GM20431 (cell line): ENCODE data around the gene PLSCR3.
"Not testable (repeated sequence)": the region's sequence is repeated elsewhere in the genome, so short reads cannot be mapped to it uniquely, and the experiment has no call there.

Experiments used
- in situ Hi-C: fragments of 300-500 bp; cut with MseI, MboI; formaldehyde crosslinking; loops from one replicate; pipeline ENCODE4 v1.15.0; 2020; ENCODE audit warnings: low sequenced_read_pairs; ENCODE audit not compliant: unreplicated experiment

Gene PLSCR3

DNA sequence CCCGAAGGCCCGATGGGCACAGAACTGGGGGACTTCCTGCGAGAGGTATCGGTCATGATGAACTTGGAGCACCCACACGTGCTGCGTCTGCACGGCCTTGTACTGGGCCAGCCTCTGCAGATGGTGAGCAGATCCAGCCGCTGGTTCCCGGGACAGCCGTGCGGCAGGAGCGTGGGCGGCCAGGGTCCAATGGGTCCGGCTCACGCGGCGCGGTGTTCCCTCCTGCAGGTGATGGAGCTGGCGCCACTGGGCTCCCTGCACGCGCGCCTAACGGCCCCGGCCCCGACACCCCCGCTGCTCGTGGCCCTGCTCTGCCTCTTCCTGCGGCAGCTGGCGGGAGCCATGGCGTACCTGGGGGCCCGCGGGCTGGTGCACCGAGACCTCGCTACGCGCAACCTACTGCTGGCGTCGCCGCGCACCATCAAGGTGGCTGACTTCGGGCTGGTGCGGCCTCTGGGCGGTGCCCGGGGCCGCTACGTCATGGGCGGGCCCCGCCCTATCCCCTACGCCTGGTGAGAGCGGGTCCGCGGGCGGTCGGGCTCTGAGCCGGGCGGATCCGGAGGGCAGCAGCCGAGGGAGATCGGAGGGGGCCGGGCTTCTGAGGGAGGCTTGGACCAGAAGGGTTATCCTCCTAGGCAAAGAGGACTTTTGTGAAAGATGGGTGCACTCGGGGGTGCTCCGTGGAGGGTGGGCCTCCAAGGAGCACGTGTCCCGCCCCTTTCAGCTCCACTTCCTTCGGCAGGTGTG, 10.4 kb downstream of the PLSCR3 start:
- in situ Hi-C loops = no loop called here

DNA sequence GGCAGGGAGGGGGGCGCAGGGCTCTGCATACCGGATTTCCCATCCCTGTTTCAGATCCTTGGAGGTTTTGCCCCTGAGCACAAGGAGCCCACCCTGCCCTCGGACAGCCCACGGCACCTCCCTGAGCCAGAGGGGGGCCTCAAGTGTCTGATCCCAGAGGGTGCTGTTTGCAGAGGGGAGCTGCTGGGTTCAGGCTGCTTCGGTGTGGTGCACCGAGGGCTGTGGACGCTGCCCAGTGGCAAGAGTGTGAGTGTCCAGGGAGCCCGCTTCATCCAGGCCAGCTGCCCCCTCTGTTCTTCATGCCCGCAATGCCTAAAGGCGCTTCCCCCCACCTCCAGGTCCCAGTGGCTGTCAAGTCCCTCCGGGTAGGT, 11.0 kb downstream of the PLSCR3 start:
- in situ Hi-C loops = no loop called here

DNA sequence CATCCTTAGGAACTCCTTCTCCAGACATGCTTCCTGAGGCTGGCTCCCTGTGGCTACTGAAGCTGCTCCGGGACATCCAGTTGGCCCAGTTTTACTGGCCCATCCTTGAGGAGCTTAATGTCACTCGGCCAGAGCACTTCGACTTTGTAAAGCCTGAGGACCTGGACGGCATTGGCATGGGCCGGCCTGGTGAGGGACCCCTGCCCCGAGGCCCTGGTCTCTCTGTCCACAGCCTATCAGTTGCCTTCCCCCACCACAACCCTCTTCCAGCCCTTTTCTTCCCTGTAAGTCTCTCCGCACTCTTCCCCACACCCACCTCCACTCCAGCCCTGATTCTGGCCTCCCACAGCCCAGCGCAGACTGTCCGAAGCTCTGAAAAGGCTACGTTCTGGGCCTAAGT, 11.4 kb downstream of the PLSCR3 start:
- in situ Hi-C loops = no loop called here

DNA sequence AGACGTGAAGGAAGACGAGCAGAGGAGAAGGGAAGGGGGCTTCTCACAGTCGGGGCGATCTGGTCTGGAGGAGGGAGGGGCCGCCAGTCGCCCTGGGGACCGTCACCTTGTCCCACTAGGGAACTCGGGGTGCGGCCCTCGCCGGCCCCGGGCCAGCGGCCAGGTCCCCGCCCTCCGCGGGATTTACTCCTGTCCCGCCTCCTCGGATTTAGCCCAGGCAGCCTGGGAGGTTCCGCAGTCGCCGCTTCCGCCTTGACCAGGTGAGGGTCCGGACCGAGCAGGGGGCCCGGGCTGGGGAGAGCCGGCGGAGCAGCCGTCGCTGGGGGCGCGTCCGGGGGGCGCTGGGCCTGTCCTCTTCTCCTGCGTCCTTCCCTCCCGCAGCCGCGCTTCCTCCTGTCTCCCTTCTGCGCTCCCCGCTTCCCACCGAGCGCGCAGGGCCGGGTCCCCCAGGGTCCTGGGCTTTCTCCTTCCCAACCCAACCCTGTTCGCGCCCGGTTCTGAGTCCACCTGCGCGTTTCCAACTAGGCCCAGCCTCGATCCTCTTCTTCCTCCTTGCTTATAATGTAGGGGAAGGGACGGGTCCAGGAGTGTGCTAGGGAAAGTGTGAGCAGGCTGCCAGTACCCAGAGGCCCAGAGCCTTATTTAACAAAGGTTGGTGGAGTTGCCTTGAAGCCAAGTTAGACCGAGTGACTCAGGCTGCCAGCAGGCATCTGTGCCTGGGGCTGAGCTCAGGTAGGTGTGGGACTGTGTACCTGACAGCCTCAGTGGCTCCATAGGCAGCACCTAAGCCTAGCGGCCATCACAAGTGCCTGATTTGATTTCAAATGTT, 13.3 kb downstream of the PLSCR3 start, which contains the start of gene TNK1:
Gene TNK1 (plus strand): TSS at position 235 of the 829 bp plus-strand sequence. CDS start 1,838 bp downstream, outside the sequence.
- in situ Hi-C loops = no loop called here

DNA sequence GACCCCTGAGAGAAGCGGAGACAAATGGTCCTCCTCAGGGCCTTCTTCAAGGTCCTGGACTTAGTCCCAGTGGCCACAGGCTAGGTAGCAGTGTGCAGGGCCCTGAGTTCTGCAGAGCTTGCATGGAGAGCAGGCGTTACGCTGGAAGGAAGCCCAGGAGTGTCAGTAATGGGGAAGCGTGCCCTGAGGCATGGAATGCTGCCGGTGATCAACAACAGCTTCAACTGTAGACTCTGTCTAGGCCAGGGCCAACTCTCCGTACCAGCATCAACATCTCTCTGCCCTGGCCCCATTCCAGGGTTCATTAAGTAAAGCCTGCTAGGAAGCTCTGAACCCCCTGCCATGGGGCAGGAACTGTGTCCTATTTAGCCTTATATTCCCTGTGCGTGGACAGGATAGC, 14.0 kb downstream of the PLSCR3 start:
- in situ Hi-C loops = no loop called here

DNA sequence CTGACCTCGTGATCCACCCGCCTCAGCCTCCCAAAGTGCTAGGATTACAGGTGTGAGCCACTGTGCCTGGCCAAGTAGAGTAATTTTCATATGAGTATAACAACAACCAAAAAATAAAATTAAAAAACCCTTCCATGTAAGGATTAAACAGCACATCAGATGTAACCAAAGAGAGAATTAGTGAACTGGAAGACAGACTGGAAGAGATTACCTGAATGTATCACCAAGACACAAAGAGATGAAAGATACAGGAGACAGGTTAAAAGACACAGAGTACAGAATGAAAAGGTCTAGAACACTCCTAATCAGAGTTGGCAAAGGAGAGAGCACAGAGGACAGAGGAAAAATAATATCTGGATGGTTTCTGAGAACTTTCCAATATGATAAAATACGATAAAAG, 15.2 kb downstream of the PLSCR3 start:
- in situ Hi-C loops = no loop called here

DNA sequence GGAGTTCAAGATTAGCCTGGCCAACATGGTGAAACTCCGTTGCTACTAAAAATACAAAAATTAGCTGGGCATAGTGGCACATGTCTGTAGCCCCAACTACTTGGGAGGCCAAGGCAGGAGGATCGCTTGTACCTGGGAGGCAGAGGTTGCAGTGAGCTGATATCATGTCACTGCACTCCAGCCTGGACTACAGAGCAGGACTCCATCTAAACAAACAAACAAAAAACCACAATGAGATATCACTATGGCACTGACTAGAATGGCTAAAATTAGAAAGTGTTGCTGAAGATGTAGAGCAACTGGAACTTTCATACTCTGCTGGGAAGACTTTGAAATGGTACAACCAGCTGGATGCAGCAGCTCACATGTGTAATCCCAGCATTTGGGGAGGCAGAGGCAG, 20.0 kb downstream of the PLSCR3 start:
- in situ Hi-C loops = no loop called here

DNA sequence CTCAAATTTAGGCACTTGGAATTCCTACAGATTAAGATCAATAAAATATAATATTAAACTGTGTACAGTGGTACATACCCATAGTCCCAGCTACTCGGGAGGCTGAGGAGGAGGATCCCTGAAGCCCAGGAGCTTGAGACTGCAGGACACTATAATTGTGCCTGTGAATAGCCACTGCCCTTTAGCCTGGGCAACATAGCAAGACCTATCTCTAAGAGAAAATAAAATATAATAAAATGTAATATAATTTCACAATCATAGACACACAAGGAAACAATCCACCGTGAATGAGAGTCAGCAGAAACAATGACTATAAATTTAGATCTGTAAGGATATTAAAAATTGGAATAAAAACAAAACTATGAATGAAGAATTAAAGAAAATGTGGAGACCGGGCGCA, 23.5 kb downstream of the PLSCR3 start:
- in situ Hi-C loops = no loop called here

DNA sequence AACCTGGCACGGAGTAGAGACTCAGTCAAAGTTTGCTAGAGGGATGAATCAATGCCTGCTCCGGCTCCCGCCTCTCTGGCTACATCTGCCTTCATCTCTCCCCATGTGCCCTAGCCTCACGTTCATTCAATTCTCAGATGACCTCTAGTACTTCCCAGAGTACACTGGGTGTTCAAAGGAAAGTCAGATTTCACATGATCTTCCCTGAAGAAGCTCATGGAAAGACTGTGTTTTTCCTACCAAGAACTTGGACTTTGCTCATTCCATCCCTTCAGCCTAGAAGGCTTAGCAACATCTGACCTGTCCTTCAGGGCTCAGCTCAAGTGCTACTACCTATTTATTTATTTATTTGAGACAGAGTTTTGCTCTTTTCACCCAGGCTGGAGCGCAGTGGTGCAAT, 24.5 kb downstream of the PLSCR3 start:
- in situ Hi-C loops = no loop called here

DNA sequence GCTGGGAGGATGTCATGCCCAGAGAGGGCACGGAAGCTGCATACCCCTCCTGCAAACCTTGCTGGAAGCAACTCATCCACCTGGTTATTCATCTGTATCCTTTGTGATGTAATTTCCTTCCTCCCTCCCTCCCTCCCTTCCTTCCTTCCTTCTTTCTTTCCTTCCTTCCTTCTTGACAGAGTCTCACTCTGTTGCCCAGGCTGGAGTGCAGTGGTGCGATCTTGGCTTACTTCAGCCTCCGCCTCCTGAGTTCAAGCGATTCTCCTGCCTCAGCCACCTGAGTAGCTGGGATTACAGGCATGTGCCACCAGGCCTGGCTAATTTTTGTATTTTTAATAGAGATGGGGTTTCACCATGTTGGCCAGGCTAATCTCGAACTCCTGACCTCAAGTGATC, 25.7 kb downstream of the PLSCR3 start:
- in situ Hi-C loops = not testable (repeated sequence)

DNA sequence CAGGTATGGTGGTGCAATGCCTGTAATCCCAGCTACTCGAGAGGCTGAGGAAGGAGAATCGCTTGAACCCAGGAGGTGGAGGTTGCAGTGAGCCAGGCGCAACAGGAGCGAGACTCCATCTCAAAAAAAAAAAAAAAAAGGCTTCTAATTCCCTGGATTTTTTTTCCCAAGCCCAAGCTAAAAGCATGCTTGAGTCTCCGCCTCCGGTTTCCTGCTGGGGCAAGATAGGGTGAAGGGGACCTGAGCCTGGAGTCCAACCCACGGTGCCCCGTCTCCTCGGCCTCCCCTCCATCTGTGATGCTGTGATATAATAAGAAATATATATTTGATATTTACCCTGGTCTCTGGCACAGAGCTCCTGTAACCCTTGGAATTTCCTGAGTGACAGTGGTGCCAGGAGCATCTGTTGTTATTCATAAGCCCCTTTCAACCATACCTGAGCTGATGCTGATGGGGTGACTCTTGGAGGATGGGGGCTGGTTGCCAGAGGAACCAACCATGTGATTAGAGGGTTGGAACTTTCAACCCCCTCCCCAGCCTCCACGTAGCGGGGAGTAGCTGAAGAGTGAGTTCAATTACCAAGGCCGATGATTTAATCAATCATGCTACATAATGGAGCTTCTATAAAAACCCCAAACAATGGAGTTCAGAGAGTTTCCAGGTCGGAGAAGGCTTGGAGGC, 26.3 kb downstream of the PLSCR3 start:
- in situ Hi-C loops = no loop called here

DNA sequence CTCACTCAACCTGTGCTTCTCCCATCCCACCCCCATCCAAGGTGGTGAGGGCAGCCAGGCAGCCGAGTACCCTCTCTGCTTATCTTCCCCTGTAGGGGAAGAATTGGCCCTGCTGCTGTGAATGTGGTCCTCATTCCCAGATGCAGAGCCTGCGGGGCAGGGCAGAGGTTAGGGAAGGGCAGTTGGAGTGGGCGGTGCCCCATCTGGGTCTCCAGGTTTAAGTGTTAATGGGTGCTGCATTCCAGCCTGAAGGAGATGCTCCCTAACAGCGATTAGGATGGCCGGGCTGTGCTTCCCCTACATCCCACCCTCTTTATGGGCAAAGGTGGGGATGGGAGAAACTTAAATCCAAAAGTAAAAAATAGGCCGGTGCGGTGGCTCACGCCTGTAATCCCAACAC, 27.2 kb downstream of the PLSCR3 start:
- in situ Hi-C loops = no loop called here

DNA sequence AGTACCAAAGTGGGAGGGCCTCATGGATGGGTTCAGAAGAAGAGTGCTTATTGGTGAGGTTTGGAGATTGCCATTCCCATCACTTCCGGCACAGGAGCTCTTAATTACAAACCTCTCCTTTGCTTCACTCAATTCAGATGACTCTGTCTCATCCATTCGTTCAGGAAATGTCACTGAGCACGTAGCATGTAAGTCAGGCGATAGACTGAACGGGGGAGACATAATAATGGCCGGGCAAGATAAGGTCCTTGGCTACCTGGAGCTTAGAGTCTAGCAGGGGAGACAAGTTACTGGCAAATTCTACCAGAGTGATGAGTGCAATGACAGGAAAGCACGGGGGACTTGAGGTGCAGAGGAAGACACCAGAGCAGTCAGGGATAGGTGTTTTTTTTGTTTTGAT, 28.4 kb downstream of the PLSCR3 start:
- in situ Hi-C loops = not testable (repeated sequence)

DNA sequence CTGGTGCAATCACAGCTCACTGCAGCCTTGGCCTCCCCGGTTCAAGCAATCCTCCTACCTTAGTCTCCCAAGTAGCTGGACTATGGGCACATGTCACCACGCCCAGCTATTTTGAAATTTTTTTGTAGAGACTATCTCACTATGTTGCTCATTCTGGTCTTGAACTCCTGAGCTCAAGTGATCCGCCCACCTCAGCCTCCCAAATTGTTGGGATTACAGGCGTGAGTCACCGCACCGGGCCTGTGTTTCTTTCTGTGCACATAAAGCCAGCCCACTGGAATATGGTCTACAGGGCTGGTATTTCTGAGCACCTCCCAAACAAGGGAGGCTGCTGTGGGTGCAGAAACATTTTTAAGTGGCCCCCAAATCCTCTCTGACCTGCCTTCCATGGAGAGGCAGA, 31.0 kb downstream of the PLSCR3 start:
- in situ Hi-C loops = no loop called here

DNA sequence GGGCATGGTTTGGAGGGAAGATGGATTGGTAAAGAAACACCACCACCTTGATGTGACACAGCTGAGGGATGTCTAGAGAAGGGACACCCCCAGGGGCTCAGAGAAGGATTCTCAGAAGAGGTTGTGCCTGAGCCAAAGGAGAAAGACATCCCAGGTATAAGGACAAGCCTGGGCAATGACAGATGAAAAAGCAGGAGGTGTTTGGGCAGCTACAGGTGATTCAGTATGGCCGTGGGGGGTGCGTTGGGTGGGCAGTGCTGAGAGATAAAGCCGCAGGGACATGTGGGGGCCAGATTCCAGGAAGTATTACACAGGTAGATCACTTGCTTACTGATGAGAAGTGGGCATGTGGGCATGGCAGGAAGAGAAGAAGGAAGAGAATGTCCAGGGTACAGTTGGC, 32.4 kb downstream of the PLSCR3 start:
- in situ Hi-C loops = no loop called here

DNA sequence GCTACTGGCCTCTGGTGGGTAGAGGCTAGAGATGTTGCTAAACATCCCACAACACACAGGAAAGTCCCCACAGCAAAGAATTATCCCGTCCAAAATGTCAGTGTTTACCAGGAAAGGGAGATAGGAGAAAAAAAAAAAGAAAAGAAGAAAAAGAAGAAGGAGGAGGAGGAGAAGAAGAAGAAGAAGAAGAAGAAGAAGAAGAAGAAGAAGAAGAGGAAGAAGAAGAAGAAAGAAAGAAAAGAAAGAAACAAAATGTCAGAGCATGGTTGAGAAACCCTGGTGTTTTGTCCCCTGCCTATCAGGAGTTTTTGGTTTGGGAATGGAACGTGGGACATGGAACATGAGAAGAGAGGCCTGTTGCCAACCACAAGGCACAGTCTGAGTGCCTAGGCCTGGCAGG, 36.9 kb downstream of the PLSCR3 start:
- in situ Hi-C loops = no loop called here

DNA sequence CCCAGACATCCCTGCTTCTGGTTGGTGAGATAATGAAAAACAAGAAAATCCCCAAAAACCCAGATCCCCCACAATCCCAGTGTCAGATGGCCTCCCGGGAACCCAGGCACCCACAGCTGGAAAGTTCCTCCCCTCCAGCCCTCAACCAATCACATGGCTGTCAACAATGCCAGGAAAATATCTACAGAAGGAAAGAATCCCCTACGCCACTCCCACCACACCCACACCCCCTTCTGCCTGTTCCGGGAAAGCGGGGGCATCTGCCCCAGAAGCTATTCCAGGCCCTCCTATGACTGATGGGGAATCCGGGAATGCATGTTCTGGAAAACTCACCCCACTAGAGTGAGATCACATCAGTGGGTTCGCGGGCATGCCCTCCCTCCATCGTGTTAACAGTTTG, 37.6 kb downstream of the PLSCR3 start:
- in situ Hi-C loops = no loop called here

DNA sequence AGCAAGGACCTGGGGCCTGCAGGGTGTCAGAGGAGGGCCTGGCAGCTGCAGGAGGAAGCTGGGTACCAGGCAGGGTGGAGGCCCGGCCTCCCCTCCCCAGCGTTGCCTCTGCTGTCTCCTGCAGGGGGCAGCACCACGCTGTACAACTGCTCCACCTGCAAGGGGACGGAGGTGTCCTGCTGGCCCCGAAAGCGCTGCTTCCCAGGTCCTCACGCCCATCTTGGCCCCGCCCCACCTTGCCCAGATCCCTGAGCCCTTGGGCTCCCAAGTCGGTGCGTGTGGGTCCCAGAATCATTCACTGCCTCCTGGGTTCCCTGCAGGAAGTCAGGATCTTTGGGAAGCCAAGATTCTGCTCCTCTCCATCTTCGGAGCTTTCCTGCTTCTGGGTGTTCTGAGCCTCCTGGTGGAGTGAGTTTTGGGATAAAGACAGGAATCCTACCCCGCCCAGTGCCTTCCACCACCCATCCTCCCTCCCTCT, 38.2 kb downstream of the PLSCR3 start:
- in situ Hi-C loops = no loop called here

DNA sequence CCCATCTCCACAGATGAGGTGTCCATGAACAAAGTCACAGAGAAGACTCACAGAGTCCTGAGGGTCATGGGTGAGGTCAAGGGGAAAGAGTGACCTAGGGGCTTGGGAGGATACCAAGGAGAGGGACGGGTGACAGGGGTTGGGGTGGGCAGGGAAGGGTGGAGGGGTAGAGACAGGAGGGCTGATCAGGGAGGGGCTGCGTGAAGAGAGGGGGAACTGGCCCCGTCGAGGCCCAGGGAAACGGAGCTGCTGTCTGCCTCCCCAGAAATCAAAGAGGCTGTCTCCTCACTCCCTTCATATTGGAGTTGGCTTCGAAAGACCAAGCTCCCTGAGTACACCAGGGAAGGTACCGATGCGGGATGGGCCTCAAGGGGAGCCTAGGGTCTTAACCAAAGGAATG, 38.8 kb downstream of the PLSCR3 start:
- in situ Hi-C loops = no loop called here

DNA sequence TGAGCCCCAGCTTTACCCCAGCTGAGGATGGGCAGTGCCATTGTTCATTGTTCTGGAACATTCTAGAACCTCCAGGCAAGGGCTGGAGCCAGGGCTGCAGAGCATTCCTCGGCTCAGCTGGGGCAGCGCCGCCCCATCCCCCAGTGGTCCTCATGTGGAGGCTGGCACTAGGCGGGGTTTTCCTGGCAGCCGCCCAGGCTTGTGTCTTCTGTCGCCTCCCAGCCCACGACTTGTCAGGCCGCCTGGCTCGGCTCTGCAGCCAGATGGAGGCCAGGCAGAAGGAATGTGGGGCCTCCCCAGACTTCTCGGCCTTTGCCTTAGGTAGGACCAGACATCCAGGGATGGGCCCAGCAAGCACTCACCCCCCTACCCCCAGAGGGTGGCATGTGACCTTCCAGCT, 39.3 kb downstream of the PLSCR3 start, which contains the start of gene TMEM95:
Gene TMEM95 (plus strand): TSS at position 104 of the 400 bp plus-strand sequence. CDS start 49 bp downstream, at position 153.
- in situ Hi-C loops = no loop called here
